Natural killer cell (primary cell): Measurements from ENCODE around the gene NFE2. TPM values are rescaled to one million over a fixed set of nuclear protein-coding genes. Genes with fewer than 3 reads are reported as not detected.

Experiments
- ATAC-seq, 3 donors: fragments of 150-1000 bp in 2 of 3; fragments of 200-7000 bp in 1 of 3; cut with Tn5 transposase; 1 replicate in 1 of 3; 2 replicates in 2 of 3; pipeline ENCODE4 v1.10.0; 2021; ENCODE audit warnings: mild to moderate bottlenecking in 2 of 3, moderate library complexity in 2 of 3
- DNase-seq, 2 donors: peaks; one replicate each; pipeline versions ENCODE4 v3.0.0 to v3.0.0-alpha.2; 2013 to 2021; ENCODE audit warnings: mixed read lengths in 1 of 2
- H3K27ac ChIP-seq: one replicate; pipeline ENCODE4 v1.5.1; 2013; ENCODE audit warnings: mild to moderate bottlenecking, low read length
- H3K27me3 ChIP-seq: one replicate; pipeline ENCODE4 v1.6.1; 2013; ENCODE audit warnings: low read length; ENCODE audit not compliant: control insufficient read depth, insufficient read depth
- H3K36me3 ChIP-seq: one replicate; pipeline ENCODE4 v1.6.1; 2013; ENCODE audit warnings: low read length; ENCODE audit not compliant: control insufficient read depth, insufficient read depth
- H3K4me1 ChIP-seq: one replicate; pipeline ENCODE4 v1.6.1; 2013; ENCODE audit warnings: low read length; ENCODE audit not compliant: control insufficient read depth, insufficient read depth
- H3K4me3 ChIP-seq: one replicate; pipeline ENCODE4 v1.5.1; 2013; ENCODE audit warnings: low read length
- H3K9me3 ChIP-seq: one replicate; pipeline ENCODE4 v1.6.1; 2013; ENCODE audit warnings: low read length; ENCODE audit not compliant: control insufficient read depth, insufficient read depth
- H3K27ac Mint-ChIP-seq, 2 donors: one replicate each; pipeline ENCODE4 v1.8.0; 2022; ENCODE audit warnings: mild to moderate bottlenecking in 2 of 2, mixed read lengths in 2 of 2, moderate library complexity in 1 of 2
- H3K27me3 Mint-ChIP-seq, 2 donors: one replicate each; pipeline ENCODE4 v1.8.0; 2022; ENCODE audit warnings: low read depth in 2 of 2, mixed read lengths in 2 of 2
- H3K36me3 Mint-ChIP-seq: one replicate; pipeline ENCODE4 v1.8.0; 2022; ENCODE audit warnings: mixed read lengths
- H3K4me1 Mint-ChIP-seq, 2 donors: one replicate each; pipeline ENCODE4 v1.8.0; 2022; ENCODE audit warnings: mixed read lengths in 2 of 2
- H3K4me3 Mint-ChIP-seq: one replicate; pipeline ENCODE4 v1.8.0; 2022; ENCODE audit warnings: mild to moderate bottlenecking, moderate library complexity, mixed read lengths
- H3K9me3 Mint-ChIP-seq, 2 donors: one replicate each; pipeline ENCODE4 v1.8.0; 2022; ENCODE audit warnings: mixed read lengths in 2 of 2
- WGBS: methylation state at CpG from one replicate; pipeline ENCODE4 v1.1.7; 2013; ENCODE audit warnings: missing lambda C conversion rate; ENCODE audit not compliant: insufficient coverage; 5-methylcytosine and 5-hydroxymethylcytosine counted together
- intact Hi-C: fragments of 100-400 bp; cut with micrococcal nuclease; formaldehyde crosslinking; loops from one replicate; pipeline ENCODE4 v1.14.2; 2022
- total RNA-seq, 4 donors: library from RNA; stranded (reverse); fragments of 120-200 nt in 1 of 4; gene quantifications; one replicate each; pipeline versions ENCODE4 v1.2.3 to v1.2.4, GENCODE V29; 2013 to 2022
- TF ChIP-seq, protein P1 (sequence below): fragments of 200-600 bp; IDR thresholded peaks from one replicate; pipeline ENCODE4 v1.8.0; 2022; ENCODE audit warnings: antibody characterized with exemption

The NFE2 gene
- 10 to 100 TPM in 1 of 3 donors, 1 to 10 TPM in 2; 2.0 to 15.4 (median 2.0) TPM for total RNA-seq
- 17.2 TPM for total RNA-seq (2013)

DNA sequence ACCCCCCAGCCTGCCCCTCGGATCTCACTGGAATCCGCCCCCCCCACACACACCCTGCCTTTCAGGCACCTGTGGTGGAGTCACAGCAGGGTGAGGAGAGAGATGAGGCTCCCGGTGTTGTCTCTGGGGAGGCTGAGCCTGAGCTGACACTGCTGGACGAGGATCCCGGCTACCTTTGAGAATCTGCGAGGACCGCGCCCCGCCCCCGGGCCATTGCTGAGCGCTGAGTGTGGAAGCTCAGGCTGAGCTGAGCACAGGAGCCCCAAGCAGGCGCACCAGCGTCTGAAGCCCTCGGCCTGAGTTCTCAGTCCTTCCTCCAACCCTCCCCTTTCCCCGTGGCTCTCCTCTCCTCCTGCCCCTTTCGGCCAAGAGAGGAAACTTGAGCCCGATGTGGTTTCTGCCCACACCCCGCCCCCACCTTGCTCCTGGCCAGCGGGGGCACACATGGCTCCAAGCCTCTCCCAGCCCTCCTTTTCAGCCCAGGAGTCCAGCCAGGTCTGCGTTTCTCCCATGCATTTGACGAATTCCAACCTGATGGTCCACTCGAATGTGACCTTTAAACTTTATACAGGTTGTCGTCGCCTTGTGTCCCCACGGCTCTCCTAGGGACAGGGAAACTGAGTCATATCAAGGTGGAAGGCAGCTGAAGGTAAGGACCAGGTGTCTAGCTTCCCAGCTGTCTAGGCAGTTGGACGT lies at the start of gene NFE2:
NFE2 (minus strand) TSS at position 284 of the 696 bp plus-strand sequence. CDS start 5,767 bp downstream, outside the sequence.
- Histone ChIP-seq H3K27me3 (peaks cover 11% of the 10 kb centered on the region), H3K4me3 (no peak within 1 kb of the TSS), H3K4me1 (peaks cover 43% of the 10 kb centered on the region), H3K9me3 (no peaks in the 10 kb centered on the region), H3K36me3 (no peaks in the 10 kb centered on the region), H3K27ac (no peak within 1 kb of the TSS)
- Mint-ChIP-seq H3K36me3 (no peaks in the 10 kb centered on the region), H3K27me3 (peaks cover 6 to 16% of the 10 kb centered on the region in 2 donors), H3K4me3 (peak within 1 kb of the TSS; percentile 2), H3K9me3 (no peaks in the 10 kb centered on the region), H3K27ac (peak within 1 kb of the TSS in 1 of 2 donors; percentile 38), H3K4me1 (peaks cover 42 to 75% of the 10 kb centered on the region in 2 donors)
- DNase-seq = peak in 1 of 2 donors; percentile 53
- TF ChIP-seq, protein P1, sequence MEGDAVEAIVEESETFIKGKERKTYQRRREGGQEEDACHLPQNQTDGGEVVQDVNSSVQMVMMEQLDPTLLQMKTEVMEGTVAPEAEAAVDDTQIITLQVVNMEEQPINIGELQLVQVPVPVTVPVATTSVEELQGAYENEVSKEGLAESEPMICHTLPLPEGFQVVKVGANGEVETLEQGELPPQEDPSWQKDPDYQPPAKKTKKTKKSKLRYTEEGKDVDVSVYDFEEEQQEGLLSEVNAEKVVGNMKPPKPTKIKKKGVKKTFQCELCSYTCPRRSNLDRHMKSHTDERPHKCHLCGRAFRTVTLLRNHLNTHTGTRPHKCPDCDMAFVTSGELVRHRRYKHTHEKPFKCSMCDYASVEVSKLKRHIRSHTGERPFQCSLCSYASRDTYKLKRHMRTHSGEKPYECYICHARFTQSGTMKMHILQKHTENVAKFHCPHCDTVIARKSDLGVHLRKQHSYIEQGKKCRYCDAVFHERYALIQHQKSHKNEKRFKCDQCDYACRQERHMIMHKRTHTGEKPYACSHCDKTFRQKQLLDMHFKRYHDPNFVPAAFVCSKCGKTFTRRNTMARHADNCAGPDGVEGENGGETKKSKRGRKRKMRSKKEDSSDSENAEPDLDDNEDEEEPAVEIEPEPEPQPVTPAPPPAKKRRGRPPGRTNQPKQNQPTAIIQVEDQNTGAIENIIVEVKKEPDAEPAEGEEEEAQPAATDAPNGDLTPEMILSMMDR = no peak
- 10% methylated on average over 24 of the region's 26 CpGs for WGBS
- ATAC-seq = peak in 2 of 3 donors; percentile 25 to 46
- intact Hi-C loops = no loop called here

DNA sequence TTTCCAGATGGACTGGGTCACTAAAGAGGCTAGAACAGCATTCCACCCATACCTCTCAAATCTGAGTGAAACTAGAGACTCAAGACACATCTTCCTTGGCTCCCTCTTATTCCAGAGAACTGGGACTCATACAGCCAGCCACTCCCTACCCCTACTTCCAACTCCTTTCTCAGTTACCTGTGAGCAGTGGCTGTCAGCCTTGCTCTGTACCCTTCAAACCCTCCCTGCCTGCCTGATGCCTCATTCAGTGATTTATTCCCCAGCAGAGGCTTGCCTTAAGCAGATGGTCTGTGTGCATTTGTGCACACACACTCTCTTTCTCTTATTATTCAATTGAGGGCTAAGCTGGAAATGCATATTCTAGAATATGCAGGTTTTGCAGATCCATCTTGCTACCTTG lies 48.9 kb upstream of the NFE2 start:
- peaks cover 4% of the 10 kb centered on the region for H3K4me1 ChIP-seq
- no peak for ATAC-seq
- Mint-ChIP-seq H3K4me1 (peaks cover 4 to 8% of the 10 kb centered on the region in 2 donors), H3K27me3 (no peaks in the 10 kb centered on the region), H3K36me3 (peaks cover 35% of the 10 kb centered on the region), H3K27ac (no peak overlapping the region), H3K4me3 (no peak overlapping the region), H3K9me3 (no peaks in the 10 kb centered on the region)
- H3K36me3 ChIP-seq = peaks cover 70% of the 10 kb centered on the region
- no peaks in the 10 kb centered on the region for H3K27me3 ChIP-seq
- no peak overlapping the region for H3K4me3 ChIP-seq
- no peak for DNase-seq
- intact Hi-C loops = no loop called here
- H3K27ac ChIP-seq = no peak overlapping the region
- TF ChIP-seq, protein P1 = no peak
- no peaks in the 10 kb centered on the region for H3K9me3 ChIP-seq

DNA sequence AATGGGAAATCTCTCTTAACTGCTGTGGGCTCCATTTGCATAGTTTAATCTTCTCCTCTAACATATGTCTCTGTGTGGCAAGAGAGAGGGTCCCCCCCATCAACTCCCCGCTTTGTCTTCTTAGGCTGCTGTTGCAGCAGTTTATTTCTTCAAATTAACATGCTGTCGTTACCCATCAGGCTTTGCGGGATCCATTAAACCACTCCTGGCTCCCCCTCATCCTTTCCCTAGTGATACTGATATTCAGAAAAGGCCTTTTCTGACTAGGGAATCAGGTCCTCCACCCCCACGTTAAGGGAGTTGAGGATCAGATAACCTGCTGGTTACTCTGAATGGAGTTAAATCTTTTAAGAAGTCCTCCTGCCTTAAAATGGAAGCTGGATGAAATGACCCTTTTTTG lies 48.2 kb upstream of the NFE2 start:
- H3K36me3 Mint-ChIP-seq = peaks cover 35% of the 10 kb centered on the region

More for the DNA sequence above, 48.2 kb upstream of the NFE2 start:
- no peak overlapping the region for H3K27ac ChIP-seq
- peaks cover 4% of the 10 kb centered on the region for H3K4me1 ChIP-seq
- H3K27ac Mint-ChIP-seq = no peak overlapping the region
- peaks cover 4 to 8% of the 10 kb centered on the region in 2 donors for H3K4me1 Mint-ChIP-seq
- WGBS = 95% methylated on average over 4 of the region's 4 CpGs
- H3K27me3 ChIP-seq = no peaks in the 10 kb centered on the region
- H3K36me3 ChIP-seq = peaks cover 71% of the 10 kb centered on the region
- no peaks in the 10 kb centered on the region for H3K9me3 ChIP-seq
- no peak overlapping the region for H3K4me3 Mint-ChIP-seq
- intact Hi-C loops = no loop called here
- DNase-seq (no peak), ATAC-seq (no peak)
- no peaks in the 10 kb centered on the region for H3K27me3 Mint-ChIP-seq
- no peak overlapping the region for H3K4me3 ChIP-seq
- H3K9me3 Mint-ChIP-seq = no peaks in the 10 kb centered on the region
- TF ChIP-seq, protein P1 = no peak
